Muscle of leg (tissue), 11 donors: Measurements from ENCODE around the gene ODF2L. TPM values are rescaled to one million over a fixed set of nuclear protein-coding genes. Genes with fewer than 3 reads are reported as not detected.

ENCODE experiments used
- DNase-seq: peaks from one replicate; pipeline ENCODE4 v3.0.0; 2013
- H3K27ac ChIP-seq: one replicate; pipeline ENCODE4 v1.5.1; 2013; ENCODE audit warnings: mild to moderate bottlenecking, low read length, control low read depth
- H3K27me3 ChIP-seq: one replicate; pipeline ENCODE4 v1.6.1; 2013; ENCODE audit warnings: low read length; ENCODE audit not compliant: control insufficient read depth, insufficient read depth
- H3K36me3 ChIP-seq: one replicate; pipeline ENCODE4 v1.6.1; 2013; ENCODE audit warnings: low read length; ENCODE audit not compliant: control insufficient read depth, insufficient read depth
- H3K4me1 ChIP-seq: one replicate; pipeline ENCODE4 v1.6.1; 2013; ENCODE audit warnings: low read length; ENCODE audit not compliant: control insufficient read depth, insufficient read depth
- H3K4me3 ChIP-seq: one replicate; pipeline ENCODE4 v1.5.1; 2013; ENCODE audit warnings: low read length, control low read depth
- H3K9me3 ChIP-seq: replicated peaks from 2 replicates; pipeline ENCODE4 v1.6.1; 2013; ENCODE audit warnings: low read depth, low read length; ENCODE audit not compliant: control insufficient read depth
- WGBS: methylation state at CpG from one replicate; pipeline ENCODE4 v1.1.5; 2013; ENCODE audit warnings: missing lambda C conversion rate; ENCODE audit not compliant: insufficient coverage; 5-methylcytosine and 5-hydroxymethylcytosine counted together
- polyA plus RNA-seq, 8 donors: library from polyadenylated mRNA; unstranded; fragments of 120-200 nt; gene quantifications; one replicate each; pipeline versions ENCODE4 v1.2.1 to v1.2.3, GENCODE V29; 2013; ENCODE audit warnings: inconsistent platforms in 1 of 8, low replicate concordance in 1 of 8; ENCODE audit not compliant: insufficient read length in 8 of 8, insufficient read depth in 1 of 8
- total RNA-seq: library from RNA; stranded (reverse); fragments of 120-200 nt; gene quantifications from one replicate; pipeline ENCODE4 v1.2.4, GENCODE V29; 2013

The ODF2L gene
- total and polyA plus RNA-seq, 9 donors, result 14.6 to 30.1 (median 18.8) TPM

DNA sequence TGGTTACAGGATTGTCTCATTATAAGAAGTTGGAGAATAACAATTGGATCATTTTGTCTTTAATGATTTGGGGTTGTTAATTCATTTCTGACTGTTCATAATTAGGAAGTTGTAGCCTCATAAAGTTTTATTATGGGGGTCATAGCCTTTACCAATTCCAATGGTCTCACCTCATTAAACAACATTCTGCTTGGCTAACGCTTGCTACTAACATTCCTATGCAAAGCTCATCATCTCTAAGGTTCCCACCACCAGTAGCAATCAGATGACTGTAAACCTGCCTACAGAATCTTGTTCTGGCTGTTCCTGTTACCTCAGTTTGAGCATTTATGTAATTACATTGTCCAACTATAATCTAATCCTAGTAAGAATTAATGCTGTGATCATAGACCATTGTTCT lies 60.2 kb downstream of the ODF2L start:
- Histone ChIP-seq H3K4me1 (no peaks in the 10 kb centered on the region), H3K4me3 (no peak overlapping the region), H3K36me3 (no peaks in the 10 kb centered on the region), H3K9me3 (no peaks in the 10 kb centered on the region), H3K27me3 (no peaks in the 10 kb centered on the region), H3K27ac (no peak overlapping the region)
- no peak for DNase-seq
- 43% methylated on average over 1 of the region's 1 CpG for WGBS

DNA sequence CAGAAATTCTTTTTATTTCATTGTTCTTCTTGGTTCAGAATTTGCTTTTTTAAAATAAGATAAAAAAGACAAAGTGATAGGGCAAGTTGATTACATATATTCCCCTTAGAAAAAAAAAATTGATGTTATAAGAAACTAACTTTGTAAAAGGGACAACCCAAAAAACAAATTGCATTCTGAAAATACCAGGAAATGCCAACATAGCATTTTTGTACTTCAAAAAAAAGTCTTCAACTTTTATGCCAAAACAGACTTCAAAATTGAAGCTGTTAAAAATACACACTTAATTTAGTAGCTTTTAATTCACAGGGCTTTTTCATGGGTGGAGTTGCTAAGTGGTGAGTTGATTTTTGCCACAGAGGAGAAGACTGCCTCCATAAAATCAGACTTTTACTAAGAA lies 70.9 kb downstream of the ODF2L start:
- Histone ChIP-seq H3K27me3 (no peaks in the 10 kb centered on the region), H3K4me3 (no peak overlapping the region), H3K9me3 (no peaks in the 10 kb centered on the region), H3K27ac (no peak overlapping the region), H3K36me3 (no peaks in the 10 kb centered on the region), H3K4me1 (no peaks in the 10 kb centered on the region)
- DNase-seq, result no peak

DNA sequence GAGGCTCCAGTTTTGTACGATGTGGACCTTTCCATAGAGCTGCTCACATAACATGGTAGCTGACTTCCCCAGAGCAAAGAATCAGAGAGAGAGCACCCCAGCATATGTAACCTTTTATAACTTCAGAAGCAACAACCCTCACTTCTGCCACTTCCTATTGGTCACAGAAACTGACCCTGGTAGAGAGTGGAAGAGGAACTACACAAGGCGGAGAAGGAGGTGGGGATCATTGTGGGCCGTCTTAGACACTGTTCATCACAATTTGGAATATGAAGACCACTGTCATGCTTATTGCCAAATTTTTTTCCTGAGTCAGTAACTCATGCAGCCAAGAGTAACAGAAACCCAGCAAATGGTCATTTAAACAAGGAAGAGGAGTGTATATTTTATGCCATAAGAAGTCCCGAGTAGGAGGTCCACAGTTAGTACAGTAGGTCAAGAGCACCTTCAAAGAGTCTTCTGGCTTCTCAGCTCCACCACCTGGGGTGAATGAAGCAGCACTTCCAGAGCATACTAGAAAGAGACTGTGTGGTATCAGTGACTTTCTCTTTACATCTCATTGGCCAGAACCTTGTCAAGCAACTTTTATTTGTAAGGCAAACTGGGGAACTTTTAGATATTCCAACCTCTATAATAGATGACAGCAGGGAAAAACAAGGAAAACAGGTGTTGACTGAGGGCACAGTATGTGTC lies 71.8 kb downstream of the ODF2L start:
- Histone ChIP-seq H3K4me1 (no peaks in the 10 kb centered on the region), H3K27me3 (no peaks in the 10 kb centered on the region), H3K36me3 (no peaks in the 10 kb centered on the region), H3K4me3 (no peak overlapping the region), H3K27ac (no peak overlapping the region), H3K9me3 (no peaks in the 10 kb centered on the region)
- DNase-seq, result no peak
- no CpG with 5 or more reads among the region's 4 CpGs for WGBS

DNA sequence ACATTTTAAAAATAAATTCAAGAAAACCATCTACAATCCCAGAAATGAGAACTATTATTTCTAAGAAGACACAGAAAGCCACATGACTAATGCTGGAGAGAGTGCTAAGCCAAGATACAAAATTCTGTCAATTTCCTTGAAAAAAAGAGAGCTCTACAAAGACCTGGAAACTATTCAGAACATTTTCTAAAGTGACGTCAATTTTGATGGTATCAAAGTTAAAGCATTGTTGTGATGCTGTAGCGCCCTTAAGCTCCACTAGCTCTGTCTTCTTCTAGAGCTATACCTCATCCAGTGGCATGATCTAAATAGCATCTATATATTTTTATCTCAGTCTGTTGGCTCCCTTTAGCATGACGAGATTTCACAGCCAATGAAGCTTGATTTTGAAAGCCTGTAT lies 73.9 kb downstream of the ODF2L start:
- Histone ChIP-seq H3K9me3 (no peaks in the 10 kb centered on the region), H3K27me3 (no peaks in the 10 kb centered on the region), H3K4me1 (no peaks in the 10 kb centered on the region), H3K4me3 (no peak overlapping the region), H3K36me3 (no peaks in the 10 kb centered on the region), H3K27ac (no peak overlapping the region)
- no CpG with 5 or more reads among the region's 3 CpGs for whole genome bisulfite sequencing
- DNase-seq, result no peak

DNA sequence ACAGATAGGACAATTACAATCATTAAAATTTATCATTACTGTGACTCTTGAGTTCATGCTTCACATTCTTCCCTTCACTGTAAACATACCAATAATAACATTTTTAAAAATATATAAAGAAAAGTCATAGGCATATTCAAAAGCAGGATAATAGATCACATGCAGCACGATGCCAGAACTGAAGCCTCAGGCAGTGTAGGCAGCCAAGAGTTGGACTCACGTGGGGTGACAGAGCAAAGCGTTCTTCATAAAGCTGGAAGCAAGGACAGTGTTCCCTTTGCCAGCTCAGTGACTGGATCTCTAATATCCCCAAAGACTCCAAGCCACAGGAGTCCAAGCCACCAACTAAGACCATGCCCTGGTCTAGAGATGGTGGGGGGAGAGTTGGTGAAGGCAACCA lies 77.7 kb downstream of the ODF2L start:
- Histone ChIP-seq H3K27me3 (no peaks in the 10 kb centered on the region), H3K27ac (no peak overlapping the region), H3K9me3 (no peaks in the 10 kb centered on the region), H3K36me3 (no peaks in the 10 kb centered on the region), H3K4me1 (no peaks in the 10 kb centered on the region), H3K4me3 (no peak overlapping the region)
- whole genome bisulfite sequencing, result 23% methylated on average over 2 of the region's 3 CpGs
- DNase-seq, result peak; percentile 37

DNA sequence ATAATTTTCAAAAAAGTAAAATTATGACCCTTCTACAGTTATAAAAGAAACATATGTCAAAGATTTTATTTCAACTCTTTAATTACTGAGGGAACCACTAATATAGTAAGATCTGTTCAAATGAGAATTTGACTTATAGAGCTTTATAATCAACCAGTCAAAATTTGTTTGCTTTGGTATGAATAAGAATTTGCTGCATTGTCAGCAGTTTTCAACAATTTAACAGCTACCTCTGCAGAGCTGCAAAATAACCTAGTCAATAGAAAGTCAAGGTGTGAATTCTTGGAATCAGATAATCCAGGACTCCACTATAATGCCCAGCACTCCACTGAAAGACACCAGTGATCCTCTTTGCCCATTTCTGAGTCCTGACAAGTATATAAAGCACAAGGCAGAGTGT lies 78.2 kb downstream of the ODF2L start:
- Histone ChIP-seq H3K27me3 (no peaks in the 10 kb centered on the region), H3K36me3 (no peaks in the 10 kb centered on the region), H3K27ac (no peak overlapping the region), H3K9me3 (no peaks in the 10 kb centered on the region), H3K4me1 (no peaks in the 10 kb centered on the region), H3K4me3 (no peak overlapping the region)
- no peak for DNase-seq

DNA sequence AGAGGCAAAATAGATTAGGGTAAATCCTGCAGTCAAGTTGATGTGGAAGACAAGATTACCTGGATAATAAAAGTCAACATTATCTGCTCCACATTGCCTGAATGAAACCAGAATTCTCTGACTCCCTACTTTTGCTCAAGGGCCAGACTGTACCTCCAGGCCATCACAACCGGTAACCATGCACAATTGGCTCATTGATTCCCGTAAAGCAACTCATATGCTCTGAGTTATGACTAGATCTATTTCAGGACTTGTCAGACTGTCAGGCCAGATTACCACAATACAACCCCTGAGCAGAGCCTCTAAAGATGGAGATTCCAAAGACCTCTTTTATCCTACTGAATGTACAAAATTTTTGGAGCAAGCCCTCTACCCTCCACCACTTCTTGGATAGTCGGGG lies 90.4 kb downstream of the ODF2L start:
- H3K27ac ChIP-seq, result no peak overlapping the region

DNA sequence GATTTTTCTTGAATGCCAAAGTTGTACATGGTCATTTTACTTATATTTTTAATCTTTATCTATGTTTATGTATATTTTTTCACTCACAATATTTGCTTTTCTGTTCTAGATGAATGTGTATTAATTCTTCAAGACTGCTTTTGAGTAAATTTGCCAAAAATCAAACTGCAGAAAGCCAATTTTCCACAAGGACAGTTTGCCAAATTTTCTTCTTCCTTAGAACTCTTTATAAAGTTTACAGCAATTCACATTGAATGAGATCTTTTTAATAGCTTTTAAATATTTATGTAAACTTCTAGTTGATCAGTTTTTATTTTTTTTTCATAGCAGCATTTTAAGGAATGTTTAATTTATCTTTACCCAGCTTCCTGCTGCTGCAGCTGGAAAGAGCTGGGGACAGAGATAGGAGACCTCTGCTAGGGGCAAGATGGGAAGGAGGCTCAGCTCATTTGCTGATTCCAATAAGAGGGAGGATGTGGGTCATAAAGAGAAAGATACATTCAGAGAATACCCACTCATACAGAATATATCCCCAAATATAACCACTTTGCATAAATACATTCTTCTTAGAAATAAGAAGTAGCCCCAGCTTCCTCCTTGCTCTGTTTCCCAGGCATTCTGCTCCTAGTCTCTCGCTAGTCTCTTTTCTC lies 93.0 kb downstream of the ODF2L start:
- H3K4me3 ChIP-seq, result no peak overlapping the region
- H3K27me3 ChIP-seq, result no peaks in the 10 kb centered on the region
- H3K27ac ChIP-seq, result no peak overlapping the region
- 60% methylated on average over 1 of the region's 1 CpG for WGBS
- no peaks in the 10 kb centered on the region for H3K36me3 ChIP-seq
- no peaks in the 10 kb centered on the region for H3K9me3 ChIP-seq
- H3K4me1 ChIP-seq, result no peaks in the 10 kb centered on the region
- peak; percentile 85 for DNase-seq

More for the DNA sequence above, 90.4 kb downstream of the ODF2L start:
- DNase-seq, result no peak
- H3K4me3 ChIP-seq, result no peak overlapping the region
- H3K4me1 ChIP-seq, result no peaks in the 10 kb centered on the region
- no peaks in the 10 kb centered on the region for H3K9me3 ChIP-seq
- no peaks in the 10 kb centered on the region for H3K27me3 ChIP-seq
- H3K36me3 ChIP-seq, result no peaks in the 10 kb centered on the region
- 81% methylated on average over 2 of the region's 3 CpGs for WGBS

Other genes starting within 250 kb of the ODF2L start
- gene COL24A1, start 239.6 kb downstream of the ODF2L start, total RNA-seq, result 8.2 TPM
- 10 to 100 TPM in 2 of 8 donors, 1 to 10 TPM in 6; 3.3 to 12.4 (median 6.5) TPM for gene COL24A1, start 239.6 kb downstream of the ODF2L start, polyA plus RNA-seq
- gene CLCA2, start 27.8 kb upstream of the ODF2L start, total RNA-seq, result not detected
- 1 to 10 TPM in 1 of 8 donors, under 1 TPM in 4, not detected in 3; 0.04 to 7.5 (median 0.14) TPM for gene CLCA2, start 27.8 kb upstream of the ODF2L start, polyA plus RNA-seq
- not detected for gene CLCA1, start 72.6 kb upstream of the ODF2L start, total RNA-seq
- 10 to 100 TPM in 2 of 8 donors, under 1 TPM in 3, not detected in 3; 0.19 to 48.7 (median 0.73) TPM for gene CLCA1, start 72.6 kb upstream of the ODF2L start, polyA plus RNA-seq
- gene CLCA4, start 150.8 kb upstream of the ODF2L start, total RNA-seq, result not detected
- gene CLCA4, start 150.8 kb upstream of the ODF2L start, polyA plus RNA-seq, result under 1 TPM in 2 of 8 donors, not detected in 6; 0.04 to 0.24 TPM